Keratinocyte (primary cell): ENCODE measurements around the gene IFT43. TPM values are rescaled to one million over a fixed set of nuclear protein-coding genes. Genes with fewer than 3 reads are reported as not detected.

Source experiments
- DNase-seq: peaks from one replicate; pipeline ENCODE4 v3.0.0-alpha.2; 2011; ENCODE audit warnings: low read depth, missing footprints, low spot score
- FAIRE-seq: peaks from 2 replicates; lab custom pipeline; 2011; peaks lifted over from hg19 to GRCh38; lab: Jason Lieb, UNC
- H2AFZ ChIP-seq: 2 replicates; pipeline ENCODE4 v1.6.0; 2012; ENCODE audit warnings: low read length, control low read depth, inconsistent platforms; ENCODE audit not compliant: control insufficient read depth
- H3K27ac ChIP-seq: 2 replicates; pipeline ENCODE4 v1.5.1; 2011; ENCODE audit warnings: low read length; ENCODE audit not compliant: control insufficient read depth, insufficient read depth
- H3K27me3 ChIP-seq: 3 replicates; pipeline ENCODE4 v1.6.0; 2011; ENCODE audit warnings: low read length; ENCODE audit not compliant: control insufficient read depth, insufficient read depth; ENCODE audit errors: extremely low read depth
- H3K36me3 ChIP-seq, 2 experiments: 2 replicates in 1 of 2; 3 replicates in 1 of 2; pipeline ENCODE4 v1.5.1; 2011; ENCODE audit warnings: low read length in 2 of 2, mild to moderate bottlenecking in 1 of 2; ENCODE audit not compliant: control insufficient read depth in 2 of 2, insufficient read depth in 2 of 2; ENCODE audit errors: extremely low read depth in 1 of 2
- H3K4me1 ChIP-seq: 3 replicates; pipeline ENCODE4 v1.5.1; 2011; ENCODE audit warnings: low read length; ENCODE audit not compliant: control insufficient read depth, insufficient read depth; ENCODE audit errors: extremely low read depth
- H3K4me2 ChIP-seq: 3 replicates; pipeline ENCODE4 v1.6.0; 2011; ENCODE audit warnings: low read depth, low read length; ENCODE audit not compliant: control insufficient read depth, insufficient read depth; ENCODE audit errors: extremely low read depth
- H3K4me3 ChIP-seq, 3 experiments: fragments of 200-600 bp in 1 of 3; sonication (generic) in 1 of 3; 2 replicates in 2 of 3; 3 replicates in 1 of 3; pipeline ENCODE4 v1.5.1; 2011 to 2016; ENCODE audit warnings: low read length in 3 of 3, mild to moderate bottlenecking in 3 of 3, control low read depth in 2 of 3, inconsistent platforms in 1 of 3, low read depth in 1 of 3, mixed read lengths in 1 of 3, mixed run types in 1 of 3, moderate library complexity in 1 of 3; ENCODE audit not compliant: control insufficient read depth in 2 of 3, insufficient read depth in 2 of 3; ENCODE audit errors: extremely low read depth in 1 of 3
- H3K79me2 ChIP-seq: 2 replicates; pipeline ENCODE4 v1.6.0; 2012; ENCODE audit warnings: low read length; ENCODE audit not compliant: control insufficient read depth, insufficient read depth
- H3K9ac ChIP-seq: 3 replicates; pipeline ENCODE4 v1.6.0; 2011; ENCODE audit warnings: low read length; ENCODE audit not compliant: control insufficient read depth, insufficient read depth; ENCODE audit errors: extremely low read depth
- H3K9me1 ChIP-seq: 3 replicates; pipeline ENCODE4 v1.6.0; 2011; ENCODE audit warnings: low read length; ENCODE audit not compliant: control insufficient read depth, insufficient read depth; ENCODE audit errors: extremely low read depth
- H3K9me3 ChIP-seq: 2 replicates; pipeline ENCODE4 v1.5.1; 2012; ENCODE audit warnings: low read depth, low read length; ENCODE audit not compliant: control insufficient read depth
- H4K20me1 ChIP-seq: 3 replicates; pipeline ENCODE4 v1.6.0; 2011; ENCODE audit warnings: low read length; ENCODE audit not compliant: control insufficient read depth, insufficient read depth; ENCODE audit errors: extremely low read depth
- EZH2 ChIP-seq: IDR thresholded peaks from one replicate; pipeline ENCODE4 v1.6.1; 2012; ENCODE audit warnings: inconsistent platforms, mild to moderate bottlenecking, low read length, moderate library complexity
- dilution Hi-C: fragments of 300-500 bp; cut with MboI; formaldehyde crosslinking; loops from one replicate; pipeline ENCODE4 v1.7.0; 2020; ENCODE audit warnings: low sequenced_read_pairs; ENCODE audit not compliant: extremely low pct_ligation_motif_present
- polyA plus RNA-seq, 5 experiments: library from polyadenylated mRNA; depleted of rRNA in 3 of 5; stranded (reverse) in 3 of 5; stranded (forward) in 1 of 5; unstranded in 1 of 5; fragments of >200 nt; gene quantifications; 1 replicate in 1 of 5; 2 replicates in 3 of 5; 3 replicates in 1 of 5; pipeline versions ENCODE4 v1.2.1 to v1.2.3, GENCODE V29; 2011 to 2012; ENCODE audit warnings: missing spikeins in 2 of 5, low read depth in 1 of 5, low replicate concordance in 1 of 5
- TF ChIP-seq, protein P1 (sequence below), 3 experiments: IDR thresholded peaks in 1 of 3; conservative IDR thresholded peaks in 1 of 3; optimal IDR thresholded peaks in 1 of 3; 2 replicates in 2 of 3; 3 replicates in 1 of 3; pipeline versions ENCODE3 to v1.5.1; 2011; ENCODE audit warnings: low read length in 3 of 3, mild to moderate bottlenecking in 3 of 3, moderate library complexity in 2 of 3, control low read depth in 1 of 3, inconsistent platforms in 1 of 3; ENCODE audit not compliant: insufficient read depth in 2 of 3; ENCODE audit errors: extremely low read depth in 1 of 3

Gene IFT43
- polyA plus RNA-seq, 1 donor (not counting 4 experiments of a cell fraction or from before 2014, with no cell fraction given): 41.6 TPM

- no peak overlapping the region for H3K9ac ChIP-seq
- no peak overlapping the region for H3K4me3 ChIP-seq
- peaks cover 4% of the 10 kb centered on the region for H3K79me2 ChIP-seq
- dilution Hi-C loops: no loop called here
- H3K9me3 ChIP-seq: no peaks in the 10 kb centered on the region
- H3K4me1 ChIP-seq: no peaks in the 10 kb centered on the region
- H3K36me3 ChIP-seq: peaks cover 0 to 12% of the 10 kb centered on the region in 2 experiments
- H3K9me1 ChIP-seq: no peaks in the 10 kb centered on the region
- no peak overlapping the region for H3K4me2 ChIP-seq
- TF ChIP-seq, protein P1, sequence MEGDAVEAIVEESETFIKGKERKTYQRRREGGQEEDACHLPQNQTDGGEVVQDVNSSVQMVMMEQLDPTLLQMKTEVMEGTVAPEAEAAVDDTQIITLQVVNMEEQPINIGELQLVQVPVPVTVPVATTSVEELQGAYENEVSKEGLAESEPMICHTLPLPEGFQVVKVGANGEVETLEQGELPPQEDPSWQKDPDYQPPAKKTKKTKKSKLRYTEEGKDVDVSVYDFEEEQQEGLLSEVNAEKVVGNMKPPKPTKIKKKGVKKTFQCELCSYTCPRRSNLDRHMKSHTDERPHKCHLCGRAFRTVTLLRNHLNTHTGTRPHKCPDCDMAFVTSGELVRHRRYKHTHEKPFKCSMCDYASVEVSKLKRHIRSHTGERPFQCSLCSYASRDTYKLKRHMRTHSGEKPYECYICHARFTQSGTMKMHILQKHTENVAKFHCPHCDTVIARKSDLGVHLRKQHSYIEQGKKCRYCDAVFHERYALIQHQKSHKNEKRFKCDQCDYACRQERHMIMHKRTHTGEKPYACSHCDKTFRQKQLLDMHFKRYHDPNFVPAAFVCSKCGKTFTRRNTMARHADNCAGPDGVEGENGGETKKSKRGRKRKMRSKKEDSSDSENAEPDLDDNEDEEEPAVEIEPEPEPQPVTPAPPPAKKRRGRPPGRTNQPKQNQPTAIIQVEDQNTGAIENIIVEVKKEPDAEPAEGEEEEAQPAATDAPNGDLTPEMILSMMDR (optimal IDR thresholded peaks at IDR 0.05 in 1 of 3, IDR thresholded peaks at IDR 0.05 in 1 of 3, conservative IDR thresholded peaks at IDR 0.05 in 1 of 3; ENCODE audit: extremely low read depth in 1 of 3, insufficient read depth in 2 of 3, low read length in 3 of 3): no peak
- TF ChIP-seq EZH2: no peak
- H4K20me1 ChIP-seq: no peaks in the 10 kb centered on the region
- DNase-seq: no peak
- FAIRE-seq: no peak
- H2AFZ ChIP-seq: no peak overlapping the region
- H3K27me3 ChIP-seq: no peaks in the 10 kb centered on the region
- no peak overlapping the region for H3K27ac ChIP-seq
Measured at GRCh38 chr14:76015191-76015590, 29.6 kb downstream of the IFT43 start.

DNA sequence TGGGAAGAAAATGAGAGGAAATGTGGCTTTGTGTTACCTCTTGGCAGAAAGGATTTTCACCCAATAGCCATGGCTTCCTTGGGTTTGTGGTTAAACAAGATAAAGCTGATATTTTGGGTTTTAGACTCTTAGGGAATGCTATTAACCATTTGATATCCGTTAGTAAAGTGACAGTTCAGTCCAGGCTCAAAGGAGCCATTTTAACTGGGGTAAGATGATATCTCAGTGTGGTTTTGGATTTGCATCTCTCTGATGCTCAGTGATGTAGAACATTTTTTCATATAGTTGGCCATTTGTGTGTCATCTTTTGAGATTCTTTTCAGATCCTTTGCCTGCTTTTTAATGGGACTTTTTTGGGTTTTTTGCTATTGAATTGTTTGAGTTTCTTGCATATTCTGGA, 30.1 kb downstream of the IFT43 start:
- Histone ChIP-seq H3K27ac (no peak overlapping the region), H3K27me3 (no peaks in the 10 kb centered on the region), H4K20me1 (no peaks in the 10 kb centered on the region), H3K9me3 (no peaks in the 10 kb centered on the region), H2AFZ (no peak overlapping the region), H3K4me1 (no peaks in the 10 kb centered on the region), H3K4me3 (no peak overlapping the region), H3K4me2 (no peak overlapping the region), H3K79me2 (peaks cover 6% of the 10 kb centered on the region), H3K9ac (no peak overlapping the region), H3K9me1 (no peaks in the 10 kb centered on the region), H3K36me3 (peaks cover 1 to 13% of the 10 kb centered on the region in 2 experiments)
- dilution Hi-C loops: no loop called here
- DNase-seq: no peak
- FAIRE-seq: no peak
- TF ChIP-seq, protein P1 (optimal IDR thresholded peaks at IDR 0.05 in 1 of 3, IDR thresholded peaks at IDR 0.05 in 1 of 3, conservative IDR thresholded peaks at IDR 0.05 in 1 of 3; ENCODE audit: extremely low read depth in 1 of 3, insufficient read depth in 2 of 3, low read length in 3 of 3): no peak
